Neural progenitor cell (in vitro differentiated cells): ENCODE results near the gene ITM2C. TPM values are rescaled to one million over a fixed set of nuclear protein-coding genes. Genes with fewer than 3 reads are reported as not detected.

Experiments
- DNase-seq: peaks from one replicate; pipeline ENCODE4 v3.0.0-alpha.2; 2016; ENCODE audit warnings: low spot score
- H2AFZ ChIP-seq: fragments of 200-600 bp; sonication (generic); replicated peaks from 2 replicates; pipeline ENCODE4 v1.6.1; 2016; ENCODE audit warnings: antibody characterized with exemption
- H3F3A ChIP-seq: fragments of 200-600 bp; sonication (generic); 2 replicates; pipeline ENCODE4 v1.6.1; 2016; ENCODE audit warnings: antibody characterized with exemption, low read depth
- H3K27ac ChIP-seq: fragments of 200-600 bp; sonication (generic); 2 replicates; pipeline ENCODE4 v1.5.1; 2016; ENCODE audit warnings: mild to moderate bottlenecking
- H3K27me3 ChIP-seq: fragments of 200-600 bp; sonication (generic); 2 replicates; pipeline ENCODE4 v1.6.1; 2016; ENCODE audit warnings: mild to moderate bottlenecking, moderate library complexity
- H3K36me3 ChIP-seq: fragments of 200-600 bp; sonication (generic); 2 replicates; pipeline ENCODE4 v1.5.1; 2016
- H3K4me1 ChIP-seq: fragments of 200-600 bp; sonication (generic); 2 replicates; pipeline ENCODE4 v1.6.1; 2016; ENCODE audit warnings: mixed run types
- H3K4me2 ChIP-seq: fragments of 200-600 bp; sonication (generic); 2 replicates; pipeline ENCODE4 v1.6.1; 2016
- H3K4me3 ChIP-seq: fragments of 200-600 bp; sonication (generic); 2 replicates; pipeline ENCODE4 v1.5.1; 2016
- H3K79me2 ChIP-seq: fragments of 200-600 bp; sonication (generic); 2 replicates; pipeline ENCODE4 v1.6.1; 2016; ENCODE audit warnings: low read depth
- H3K9ac ChIP-seq: fragments of 200-600 bp; sonication (generic); 2 replicates; pipeline ENCODE4 v1.6.1; 2016
- H3K9me3 ChIP-seq: fragments of 200-600 bp; sonication (generic); 2 replicates; pipeline ENCODE4 v1.5.1; 2016; ENCODE audit warnings: low read depth
- H4K20me1 ChIP-seq: fragments of 200-600 bp; sonication (generic); 2 replicates; pipeline ENCODE4 v1.6.1; 2016; ENCODE audit warnings: low read depth
- H3K27ac Mint-ChIP-seq: 3 replicates; pipeline ENCODE4 v1.8.0; 2021; ENCODE audit warnings: mixed read lengths
- H3K27me3 Mint-ChIP-seq: 2 replicates; pipeline ENCODE4 v1.8.0; 2022; ENCODE audit warnings: low read depth, mild to moderate bottlenecking, inconsistent platforms, moderate library complexity, mixed read lengths; ENCODE audit not compliant: insufficient read depth
- H3K36me3 Mint-ChIP-seq: 3 replicates; pipeline ENCODE4 v1.8.0; 2021; ENCODE audit warnings: mixed read lengths
- H3K4me1 Mint-ChIP-seq: 3 replicates; pipeline ENCODE4 v1.8.0; 2021; ENCODE audit warnings: mixed read lengths
- H3K4me3 Mint-ChIP-seq: 3 replicates; pipeline ENCODE4 v1.8.0; 2021; ENCODE audit warnings: mild to moderate bottlenecking, moderate library complexity, mixed read lengths
- H3K9me3 Mint-ChIP-seq: 3 replicates; pipeline ENCODE4 v1.8.0; 2020; ENCODE audit warnings: mixed read lengths
- CTCF ChIP-seq: fragments of 200-600 bp; sonication (generic); IDR thresholded peaks from 2 replicates; pipeline ENCODE4 v1.5.1; 2017; ENCODE audit warnings: antibody characterized with exemption, mild to moderate bottlenecking
- EZH2 ChIP-seq: fragments of 200-600 bp; sonication (generic); IDR thresholded peaks from 2 replicates; pipeline ENCODE4 v1.6.1; 2017; ENCODE audit warnings: antibody characterized with exemption, mild to moderate bottlenecking, moderate library complexity
- EZH2phosphoT487 ChIP-seq: fragments of 200-600 bp; sonication (generic); IDR thresholded peaks from 2 replicates; pipeline ENCODE4 v1.6.1; 2017; ENCODE audit warnings: antibody characterized with exemption
- total RNA-seq: library from RNA; depleted of rRNA; stranded (reverse); fragments of >200 nt; gene quantifications from 2 replicates; pipeline ENCODE4 v1.2.3, GENCODE V29; 2015; ENCODE audit warnings: low replicate concordance

The ITM2C gene
- total RNA-seq, 1 donor from 2014 or later, result 84.6 TPM

GRCh38 chr2:230913406-230914143 is 48.8 kb downstream of the ITM2C start:
- TF ChIP-seq EZH2phosphoT487, result no peak
- peak; percentile 71 for TF ChIP-seq CTCF
- no peak for TF ChIP-seq EZH2
- H3K27me3 ChIP-seq, result no peaks in the 10 kb centered on the region
- H2AFZ ChIP-seq, result no peak overlapping the region
- H3K36me3 ChIP-seq, result no peaks in the 10 kb centered on the region
- DNase-seq, result peak; percentile 56
- Mint-ChIP-seq H3K4me1 (peaks cover 50% of the 10 kb centered on the region), H3K9me3 (peaks cover 5% of the 10 kb centered on the region), H3K36me3 (no peaks in the 10 kb centered on the region), H3K27ac (no peak overlapping the region), H3K4me3 (peak overlapping the region; percentile 33), H3K27me3 (peaks cover 5% of the 10 kb centered on the region)
- no peak overlapping the region for H3K9ac ChIP-seq
- no peaks in the 10 kb centered on the region for H3F3A ChIP-seq
- peaks cover 3% of the 10 kb centered on the region for H3K4me1 ChIP-seq
- no peak overlapping the region for H3K4me2 ChIP-seq
- no peaks in the 10 kb centered on the region for H3K9me3 ChIP-seq
- no peaks in the 10 kb centered on the region for H4K20me1 ChIP-seq
- no peaks in the 10 kb centered on the region for H3K79me2 ChIP-seq
- H3K27ac ChIP-seq, result no peak overlapping the region
- H3K4me3 ChIP-seq, result no peak overlapping the region

GRCh38 chr2:230914886-230915285 is 50.1 kb downstream of the ITM2C start:
- Mint-ChIP-seq H3K27ac (peak overlapping the region; percentile 51), H3K27me3 (peaks cover 5% of the 10 kb centered on the region), H3K9me3 (peaks cover 5% of the 10 kb centered on the region), H3K36me3 (no peaks in the 10 kb centered on the region), H3K4me1 (peaks cover 50% of the 10 kb centered on the region), H3K4me3 (no peak overlapping the region)
- DNase-seq, result no peak
- Histone ChIP-seq H3K79me2 (no peaks in the 10 kb centered on the region), H2AFZ (no peak overlapping the region), H3K9me3 (no peaks in the 10 kb centered on the region), H4K20me1 (no peaks in the 10 kb centered on the region), H3K4me1 (no peaks in the 10 kb centered on the region), H3F3A (no peaks in the 10 kb centered on the region), H3K4me3 (no peak overlapping the region), H3K36me3 (no peaks in the 10 kb centered on the region), H3K4me2 (no peak overlapping the region), H3K27ac (no peak overlapping the region), H3K27me3 (no peaks in the 10 kb centered on the region), H3K9ac (no peak overlapping the region)
- no peak for TF ChIP-seq CTCF
- TF ChIP-seq EZH2phosphoT487, result no peak
- TF ChIP-seq EZH2, result no peak

GRCh38 chr2:230915319-230915718 is 50.6 kb downstream of the ITM2C start:
- no peaks in the 10 kb centered on the region for H3K36me3 Mint-ChIP-seq

More at GRCh38 chr2:230915319-230915718, 50.6 kb downstream of the ITM2C start:
- Histone ChIP-seq H3K9ac (no peak overlapping the region), H4K20me1 (no peaks in the 10 kb centered on the region), H3K27ac (no peak overlapping the region), H3K79me2 (no peaks in the 10 kb centered on the region), H3K4me2 (no peak overlapping the region), H3F3A (no peaks in the 10 kb centered on the region), H3K36me3 (no peaks in the 10 kb centered on the region), H3K9me3 (no peaks in the 10 kb centered on the region), H3K4me3 (no peak overlapping the region), H2AFZ (no peak overlapping the region), H3K27me3 (no peaks in the 10 kb centered on the region), H3K4me1 (no peaks in the 10 kb centered on the region)
- H3K4me1 Mint-ChIP-seq, result peaks cover 53% of the 10 kb centered on the region
- H3K4me3 Mint-ChIP-seq, result no peak overlapping the region
- peak overlapping the region; percentile 80 for H3K27ac Mint-ChIP-seq
- peaks cover 4% of the 10 kb centered on the region for H3K27me3 Mint-ChIP-seq
- no peak for TF ChIP-seq CTCF
- TF ChIP-seq EZH2, result no peak
- no peak for TF ChIP-seq EZH2phosphoT487
- peaks cover 5% of the 10 kb centered on the region for H3K9me3 Mint-ChIP-seq
- no peak for DNase-seq
